Esophagus muscularis mucosa (tissue), 4 donors: ENCODE data around the gene RHOBTB3. TPM values are rescaled to one million over a fixed set of nuclear protein-coding genes. Genes with fewer than 3 reads are reported as not detected.

ENCODE experiments used
- DNase-seq: peaks from one replicate; pipeline ENCODE4 v3.0.0-alpha.2; 2017; ENCODE audit errors: extremely low spot score
- H3K27ac ChIP-seq, 4 donors: fragments of 200-600 bp; sonication (generic); replicated peaks in 1 of 4; 1 replicate in 3 of 4; 2 replicates in 1 of 4; pipeline ENCODE4 v1.5.1; 2016 to 2019; ENCODE audit warnings: mild to moderate bottlenecking in 1 of 4
- H3K27me3 ChIP-seq, 4 donors: fragments of 200-600 bp; sonication (generic); one replicate each; pipeline versions ENCODE4 v1.5.1 to v1.6.0; 2016 to 2019
- H3K36me3 ChIP-seq, 4 donors: fragments of 200-600 bp; sonication (generic); one replicate each; pipeline ENCODE4 v1.5.1; 2016 to 2019
- H3K4me1 ChIP-seq, 4 donors: fragments of 200-600 bp; sonication (generic); one replicate each; pipeline ENCODE4 v1.5.1; 2016 to 2019
- H3K4me3 ChIP-seq, 4 donors: fragments of 200-600 bp; sonication (generic); 1 replicate in 2 of 4; 2 replicates in 2 of 4; pipeline ENCODE4 v1.5.1; 2016 to 2019; ENCODE audit warnings: mild to moderate bottlenecking in 4 of 4, moderate library complexity in 1 of 4
- H3K9me3 ChIP-seq, 4 donors: fragments of 200-600 bp; sonication (generic); 1 replicate in 3 of 4; 2 replicates in 1 of 4; pipeline ENCODE4 v1.5.1; 2016 to 2019
- EP300 ChIP-seq: sonication (generic); formaldehyde crosslinking; IDR thresholded peaks from one replicate; pipeline ENCODE4 v1.6.1; 2017; ENCODE audit warnings: antibody characterized with exemption
- POLR2A ChIP-seq: fragments of 450-650 bp; IDR thresholded peaks from one replicate; pipeline ENCODE4 v1.6.1; 2017; ENCODE audit warnings: antibody characterized with exemption, moderate library complexity, mild to moderate bottlenecking, low read depth
- POLR2AphosphoS5 ChIP-seq, 2 donors: sonication (generic); formaldehyde crosslinking; IDR thresholded peaks; one replicate each; pipeline ENCODE4 v1.6.1; 2017; ENCODE audit warnings: antibody characterized with exemption in 2 of 2
- WGBS: methylation state at CpG from one replicate; pipeline ENCODE4 v1.1.5; 2018; 5-methylcytosine and 5-hydroxymethylcytosine counted together
- intact Hi-C: fragments of 100-400 bp; cut with DNase I; formaldehyde crosslinking; loops from one replicate; pipeline ENCODE4 v1.15.1; 2023
- total RNA-seq, 4 donors: library from RNA; depleted of rRNA; stranded (reverse); fragments of >200 nt; gene quantifications; one replicate each; pipeline versions ENCODE4 v1.1.0 to v1.2.1, GENCODE V29; 2016
- TF ChIP-seq, protein P1 (sequence below), 3 experiments: fragments of 200-600 bp in 2 of 3; fragments of 450-650 bp in 1 of 3; sonication (generic) in 2 of 3; IDR thresholded peaks; one replicate each; pipeline ENCODE4 v1.5.1; 2017 to 2019; ENCODE audit warnings: antibody characterized with exemption in 3 of 3, mild to moderate bottlenecking in 2 of 3, moderate library complexity in 1 of 3

RHOBTB3 gene
- total RNA-seq, 4 donors from 2014 or later: 72.9 to 165 (median 89.2) TPM

DNA sequence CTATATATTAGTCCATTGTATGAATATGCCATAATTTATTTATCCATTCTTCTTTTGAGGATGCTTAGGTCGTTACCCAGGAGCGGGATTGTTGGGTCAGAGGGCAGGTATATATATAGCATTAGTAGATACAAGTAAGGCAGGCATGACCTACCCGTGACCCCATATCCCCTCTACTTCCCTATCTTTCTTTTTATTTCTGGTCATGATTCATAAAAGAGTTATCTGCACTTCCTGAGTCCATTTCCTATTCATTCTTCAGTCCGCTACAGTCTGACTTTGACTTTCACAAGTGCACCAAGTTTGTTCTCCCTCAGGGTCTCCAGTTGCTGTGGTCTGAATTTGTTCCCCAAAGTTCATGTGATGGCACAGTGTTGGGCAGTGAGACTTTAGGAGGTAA is 6.9 kb downstream of the RHOBTB3 start:
- no peak overlapping the region for H3K4me3 ChIP-seq
- intact Hi-C loops: loop anchor here (5.0 kb wide), 1 partner anchor 39 kb away; no protein-coding TSS in a partner anchor

DNA sequence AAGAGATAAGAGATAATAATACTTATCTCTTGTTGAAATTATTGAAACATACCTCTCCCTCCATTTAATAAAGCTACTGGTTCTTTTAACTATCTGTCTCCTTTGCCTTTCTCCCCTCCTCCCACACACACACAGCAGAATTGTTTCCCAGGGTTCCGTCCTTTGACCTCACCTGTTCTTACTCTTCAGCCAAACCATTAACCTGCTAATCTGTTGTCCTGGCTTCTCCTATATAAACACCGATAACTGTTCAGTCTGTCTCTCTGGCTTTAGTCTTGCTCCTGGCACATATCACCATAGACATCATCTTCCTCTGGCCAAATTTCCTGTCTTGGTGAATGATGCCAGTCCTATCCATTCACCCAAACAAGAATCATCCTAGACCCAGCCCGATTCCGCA is 7.7 kb downstream of the RHOBTB3 start:
- no peaks in the 10 kb centered on the region for H3K9me3 ChIP-seq
- 93% methylated on average over 4 of the region's 4 CpGs for WGBS
- peaks cover 38 to 69% (median 51%) of the 10 kb centered on the region in 4 donors for H3K4me1 ChIP-seq
- DNase-seq: no peak
- H3K36me3 ChIP-seq: peaks cover 0 to 19% (median 14%) of the 10 kb centered on the region in 4 donors
- no peaks in the 10 kb centered on the region for H3K27me3 ChIP-seq
- intact Hi-C loops: loop anchor here (5.0 kb wide), 1 partner anchor 38 kb away; no protein-coding TSS in a partner anchor
- H3K4me3 ChIP-seq: no peak overlapping the region
- TF ChIP-seq, protein P1, sequence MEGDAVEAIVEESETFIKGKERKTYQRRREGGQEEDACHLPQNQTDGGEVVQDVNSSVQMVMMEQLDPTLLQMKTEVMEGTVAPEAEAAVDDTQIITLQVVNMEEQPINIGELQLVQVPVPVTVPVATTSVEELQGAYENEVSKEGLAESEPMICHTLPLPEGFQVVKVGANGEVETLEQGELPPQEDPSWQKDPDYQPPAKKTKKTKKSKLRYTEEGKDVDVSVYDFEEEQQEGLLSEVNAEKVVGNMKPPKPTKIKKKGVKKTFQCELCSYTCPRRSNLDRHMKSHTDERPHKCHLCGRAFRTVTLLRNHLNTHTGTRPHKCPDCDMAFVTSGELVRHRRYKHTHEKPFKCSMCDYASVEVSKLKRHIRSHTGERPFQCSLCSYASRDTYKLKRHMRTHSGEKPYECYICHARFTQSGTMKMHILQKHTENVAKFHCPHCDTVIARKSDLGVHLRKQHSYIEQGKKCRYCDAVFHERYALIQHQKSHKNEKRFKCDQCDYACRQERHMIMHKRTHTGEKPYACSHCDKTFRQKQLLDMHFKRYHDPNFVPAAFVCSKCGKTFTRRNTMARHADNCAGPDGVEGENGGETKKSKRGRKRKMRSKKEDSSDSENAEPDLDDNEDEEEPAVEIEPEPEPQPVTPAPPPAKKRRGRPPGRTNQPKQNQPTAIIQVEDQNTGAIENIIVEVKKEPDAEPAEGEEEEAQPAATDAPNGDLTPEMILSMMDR (IDR thresholded peaks at IDR 0.05): no peak
- TF ChIP-seq EP300: no peak
- no peak overlapping the region for H3K27ac ChIP-seq

More for the DNA sequence above, 6.9 kb downstream of the RHOBTB3 start:
- DNase-seq: no peak
- 73% methylated on average over 4 of the region's 4 CpGs for WGBS
- H3K36me3 ChIP-seq: peaks cover 0 to 18% (median 13%) of the 10 kb centered on the region in 4 donors
- no peaks in the 10 kb centered on the region for H3K9me3 ChIP-seq
- H3K4me1 ChIP-seq: peaks cover 38 to 72% (median 58%) of the 10 kb centered on the region in 4 donors
- no peak for TF ChIP-seq POLR2AphosphoS5 (IDR thresholded peaks at IDR 0.05)
- TF ChIP-seq POLR2A: no peak
- no peak for TF ChIP-seq EP300
- TF ChIP-seq, protein P1 (IDR thresholded peaks at IDR 0.05): no peak
- H3K27me3 ChIP-seq: no peaks in the 10 kb centered on the region
- H3K27ac ChIP-seq: no peak overlapping the region

DNA sequence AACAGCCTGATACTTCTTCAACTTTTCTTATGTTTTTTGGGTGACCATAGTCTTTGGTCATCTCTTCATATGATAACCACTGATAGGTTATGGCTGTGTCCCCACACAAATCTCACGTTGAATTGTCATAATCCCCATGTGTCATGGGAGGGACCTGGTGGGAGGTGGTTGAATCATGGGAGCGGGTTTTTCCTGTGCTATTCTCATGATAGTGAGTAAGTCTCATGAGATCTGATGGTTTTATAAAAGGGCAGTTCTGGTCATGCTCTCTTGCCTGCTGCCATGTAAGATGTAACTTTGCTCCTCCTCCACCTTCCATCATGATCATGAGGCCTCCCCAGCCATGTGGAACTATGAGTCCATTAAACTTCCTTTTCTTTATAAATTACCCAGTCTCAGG is 8.7 kb downstream of the RHOBTB3 start:
- no peak overlapping the region for H3K27ac ChIP-seq
- peaks cover 0 to 24% (median 16%) of the 10 kb centered on the region in 4 donors for H3K36me3 ChIP-seq
- H3K4me1 ChIP-seq: peaks cover 33 to 59% (median 40%) of the 10 kb centered on the region in 4 donors
- H3K27me3 ChIP-seq: no peaks in the 10 kb centered on the region
- DNase-seq: no peak
- intact Hi-C loops: loop anchor here (5.0 kb wide), 1 partner anchor 37 kb away; no protein-coding TSS in a partner anchor
- no peak for TF ChIP-seq EP300
- no peak for TF ChIP-seq POLR2AphosphoS5 (IDR thresholded peaks at IDR 0.05)
- no peak for TF ChIP-seq POLR2A
- TF ChIP-seq, protein P1 (IDR thresholded peaks at IDR 0.05): no peak
- WGBS: 91% methylated on average over 2 of the region's 2 CpGs
- H3K4me3 ChIP-seq: no peak overlapping the region
- no peaks in the 10 kb centered on the region for H3K9me3 ChIP-seq

DNA sequence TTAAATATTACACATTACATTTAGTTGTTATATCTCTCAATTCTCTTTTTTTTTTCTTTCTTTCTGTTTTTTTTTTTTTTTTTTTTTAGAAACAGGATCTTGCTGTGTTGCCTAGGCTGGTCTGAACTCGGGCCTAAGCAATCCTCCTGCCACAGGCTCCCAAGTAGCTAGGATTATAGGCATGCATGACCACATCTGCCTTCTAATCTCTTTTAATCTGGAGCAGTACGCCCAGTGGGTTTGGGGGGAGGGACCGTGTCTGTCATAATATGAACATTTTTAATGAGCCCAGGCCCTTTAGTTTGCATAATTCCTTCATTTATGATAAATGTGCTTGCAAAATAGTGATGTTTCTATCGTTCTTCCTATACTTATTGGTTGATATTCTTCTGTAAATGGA is 10.3 kb downstream of the RHOBTB3 start:
- no peak for DNase-seq
- no peak overlapping the region for H3K27ac ChIP-seq
- WGBS: 95% methylated on average over 4 of the region's 4 CpGs
- intact Hi-C loops: no loop called here
- H3K9me3 ChIP-seq: no peaks in the 10 kb centered on the region
- H3K27me3 ChIP-seq: no peaks in the 10 kb centered on the region
- H3K36me3 ChIP-seq: peaks cover 0 to 35% (median 21%) of the 10 kb centered on the region in 4 donors
- TF ChIP-seq, protein P1 (IDR thresholded peaks at IDR 0.05): no peak
- TF ChIP-seq POLR2AphosphoS5 (IDR thresholded peaks at IDR 0.05): no peak
- no peak for TF ChIP-seq POLR2A
- no peak for TF ChIP-seq EP300
- H3K4me3 ChIP-seq: no peak overlapping the region
- peaks cover 17 to 43% (median 28%) of the 10 kb centered on the region in 4 donors for H3K4me1 ChIP-seq

DNA sequence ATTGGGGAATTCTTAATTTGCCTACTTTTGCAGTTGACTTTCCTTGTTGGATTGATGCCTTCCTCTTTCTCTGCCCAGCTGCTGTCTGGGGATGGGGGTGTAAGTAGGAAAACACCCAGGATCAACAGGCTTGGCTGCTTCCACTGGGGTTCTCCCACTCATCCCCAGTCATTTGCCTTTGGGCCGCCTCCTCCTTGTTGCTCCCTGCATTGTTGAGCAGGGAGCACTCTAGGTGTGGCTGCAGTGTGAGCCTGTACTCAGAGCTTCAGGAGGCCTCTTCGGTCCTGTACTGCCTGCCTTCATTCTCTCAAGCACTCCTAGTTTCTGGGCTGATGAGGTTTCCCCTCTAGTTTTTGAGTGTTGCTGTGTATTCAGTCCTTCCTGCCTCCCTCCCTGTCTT is 12.1 kb downstream of the RHOBTB3 start:
- DNase-seq: no peak
- peaks cover 0 to 42% (median 16%) of the 10 kb centered on the region in 4 donors for H3K36me3 ChIP-seq
- WGBS: 91% methylated on average over 2 of the region's 2 CpGs
- TF ChIP-seq POLR2AphosphoS5 (IDR thresholded peaks at IDR 0.05) (no peak), POLR2A (no peak), EP300 (no peak)
- TF ChIP-seq, protein P1 (IDR thresholded peaks at IDR 0.05): no peak
- peaks cover 2 to 43% (median 19%) of the 10 kb centered on the region in 4 donors for H3K4me1 ChIP-seq
- no peaks in the 10 kb centered on the region for H3K27me3 ChIP-seq
- no peak overlapping the region for H3K27ac ChIP-seq
- intact Hi-C loops: no loop called here
- no peaks in the 10 kb centered on the region for H3K9me3 ChIP-seq
- no peak overlapping the region for H3K4me3 ChIP-seq
